Left hindlimb (tissue), 1 donor: ENCODE data around the gene SEC63.
"Not testable (repeated sequence)": the region's sequence is repeated elsewhere in the genome, so short reads cannot be mapped to it uniquely, and the experiment has no call there.

ENCODE experiments used
- DNase-seq: peaks from one replicate; pipeline ENCODE4 v3.0.0-alpha.2; 2018

SEC63 gene

DNA sequence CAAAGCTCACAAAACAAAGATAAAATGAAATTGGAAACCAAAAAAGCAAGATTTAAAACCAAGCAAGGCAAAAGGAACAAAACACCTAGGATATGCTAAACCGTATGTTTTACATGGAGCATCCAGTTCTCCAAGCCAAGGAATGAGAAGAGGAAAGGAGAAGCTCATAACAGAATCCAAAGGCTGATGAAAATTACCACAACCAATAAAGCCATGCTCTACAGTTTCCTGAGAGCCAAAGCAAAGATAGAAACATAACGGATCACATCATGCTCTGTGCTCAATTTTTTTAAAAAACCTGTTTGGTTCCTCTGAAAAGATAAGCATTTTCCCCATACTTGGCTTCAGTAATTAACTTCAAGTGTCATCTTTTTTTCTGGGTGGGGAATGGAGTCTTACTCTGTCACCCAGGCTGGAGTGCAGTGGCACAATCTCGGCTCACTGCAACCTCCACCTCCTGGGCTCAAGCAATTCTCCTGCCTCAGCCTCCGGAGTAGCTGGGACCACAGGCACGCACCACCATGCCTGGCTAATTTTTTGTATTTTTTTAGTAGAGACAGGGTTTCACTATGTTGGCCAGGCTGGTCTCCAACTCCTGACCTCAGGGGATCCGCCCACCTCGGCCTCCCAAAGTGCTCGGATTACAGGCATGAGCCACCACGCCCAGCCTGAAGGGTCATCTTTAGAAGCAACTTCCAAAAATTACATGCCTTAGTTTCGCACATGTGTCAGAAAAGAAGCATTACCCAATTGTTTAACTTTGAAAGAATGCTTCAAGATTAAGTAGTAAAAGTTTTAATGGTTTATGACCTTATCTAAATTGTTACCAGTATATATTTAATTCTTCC is 31.1 kb downstream of the SEC63 start:
- not testable (repeated sequence) for DNase-seq

DNA sequence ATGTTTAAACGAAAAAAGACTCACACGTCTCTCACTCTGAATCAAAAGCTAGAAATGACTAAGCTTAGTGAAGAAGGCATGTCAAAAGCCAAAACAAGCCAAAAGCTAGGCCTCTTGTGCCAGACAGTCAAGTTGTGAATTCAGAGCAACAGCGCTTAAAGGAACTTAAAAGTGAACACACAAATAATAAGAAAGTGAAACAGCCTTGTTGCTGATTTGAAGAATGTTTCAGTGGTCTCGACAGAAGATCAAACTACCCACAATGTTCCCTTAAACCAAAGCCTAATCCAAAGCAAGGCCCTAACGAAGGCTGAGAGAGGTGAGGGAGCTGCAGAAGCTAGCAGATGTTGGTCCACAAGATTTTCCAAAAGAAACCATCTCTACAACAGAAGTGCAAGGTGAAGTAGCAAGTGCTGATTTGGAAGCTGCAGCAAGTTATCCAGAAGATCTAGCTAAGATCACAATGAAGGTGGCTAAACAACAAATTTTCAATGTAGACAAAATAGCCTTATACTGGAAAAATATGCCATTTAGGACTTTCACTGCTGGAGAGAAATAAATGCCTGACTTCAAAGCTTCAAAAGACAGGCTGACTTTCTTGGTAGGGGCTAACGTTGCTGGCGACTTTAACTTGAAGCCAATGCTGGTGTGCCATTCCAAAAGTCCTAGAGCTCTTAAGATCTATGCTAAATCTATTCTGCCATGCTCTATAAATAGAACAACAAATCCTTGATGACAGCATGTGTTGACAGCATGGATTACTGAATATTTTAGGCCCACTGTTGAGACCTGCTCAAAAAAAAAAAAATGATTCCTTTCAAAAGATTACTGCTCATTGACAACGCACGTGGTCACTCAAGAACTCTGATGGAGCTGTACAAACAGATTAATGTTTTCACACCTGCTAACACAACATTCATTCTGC is 40.3 kb downstream of the SEC63 start:
- no peak for DNase-seq

DNA sequence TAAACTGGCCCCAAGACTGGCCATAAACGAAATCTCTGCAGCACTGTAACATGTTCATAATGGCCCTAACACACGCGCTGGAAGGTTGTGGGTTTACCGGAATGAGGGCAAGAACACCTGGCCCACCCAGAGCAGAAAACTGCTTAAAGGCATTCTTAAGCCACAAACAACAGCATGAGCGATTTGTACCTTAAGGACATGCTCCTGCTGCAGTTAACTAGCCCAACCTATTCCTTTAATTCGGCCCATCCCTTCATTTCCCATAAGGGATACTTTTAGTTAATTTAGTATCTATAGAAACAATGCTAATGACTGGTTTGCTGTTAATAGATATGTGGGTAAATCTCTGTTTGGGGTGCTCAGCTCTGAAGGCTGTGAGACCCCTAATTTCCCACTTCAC is 41.0 kb downstream of the SEC63 start:
- not testable (repeated sequence) for DNase-seq

DNA sequence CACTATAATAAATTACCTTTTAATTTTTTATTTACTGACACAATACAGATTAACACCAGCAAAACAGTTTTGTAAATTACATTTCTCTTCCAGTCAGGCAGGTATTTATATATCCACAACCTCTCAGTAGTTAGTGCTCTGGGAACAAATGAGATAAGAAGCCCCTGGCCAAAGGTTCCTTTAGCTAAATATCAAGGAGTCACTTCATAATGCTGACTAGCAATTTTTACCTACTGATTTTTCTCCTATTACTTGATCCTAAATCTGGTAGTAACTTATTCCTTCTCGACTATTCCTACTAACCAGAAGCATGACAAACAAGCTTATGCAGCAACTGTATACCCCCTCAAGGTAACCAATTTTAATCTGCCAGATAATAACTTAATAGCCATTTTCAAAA is 46.3 kb downstream of the SEC63 start:
- DNase-seq, result no peak

DNA sequence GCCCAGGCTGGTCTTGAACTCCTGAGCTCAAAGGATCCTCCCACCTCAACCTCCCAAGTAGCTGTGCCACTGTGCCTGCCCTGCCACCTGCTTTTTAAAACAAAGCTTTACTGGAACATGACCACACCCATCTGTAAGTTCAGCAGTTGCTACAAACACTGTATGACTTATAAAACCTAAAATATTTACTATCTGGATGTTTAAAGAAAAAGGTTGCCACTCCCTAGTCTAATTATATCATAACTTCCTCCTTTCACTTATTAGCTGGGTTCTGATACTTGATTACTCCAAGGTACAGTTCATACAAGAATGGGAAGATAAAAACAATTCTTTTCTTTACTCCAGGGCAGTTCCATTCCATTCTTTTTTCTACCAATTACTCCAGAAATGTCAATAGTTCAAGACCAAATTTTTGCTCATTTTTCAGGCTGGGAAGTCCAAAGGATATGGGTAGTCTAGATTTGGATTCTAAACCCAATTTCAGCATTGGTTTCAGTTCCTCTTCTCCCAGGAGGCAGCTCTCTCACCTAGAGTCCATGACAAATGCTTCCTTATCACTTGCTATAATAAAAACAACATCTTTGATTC is 63.1 kb downstream of the SEC63 start:
- no peak for DNase-seq

DNA sequence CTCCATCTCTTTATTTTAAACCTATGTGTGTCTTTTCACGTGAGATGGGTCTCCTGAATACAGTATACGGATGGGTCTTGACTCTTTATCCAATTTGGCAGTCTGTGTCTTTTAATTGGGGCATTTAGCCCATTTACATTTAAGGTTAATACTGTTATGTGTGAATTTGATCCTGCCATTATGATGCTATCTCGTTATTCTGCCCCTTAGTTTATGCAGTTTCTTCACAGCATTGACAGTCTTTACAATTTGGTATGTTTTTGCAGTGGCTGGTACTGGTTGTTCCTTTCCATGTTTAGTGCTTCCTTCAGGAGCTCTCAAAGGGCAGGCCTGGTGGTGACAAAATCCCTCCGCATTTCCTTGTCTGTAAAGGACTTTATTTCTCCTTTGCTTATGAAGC is 67.6 kb downstream of the SEC63 start:
- DNase-seq, result not testable (repeated sequence)

DNA sequence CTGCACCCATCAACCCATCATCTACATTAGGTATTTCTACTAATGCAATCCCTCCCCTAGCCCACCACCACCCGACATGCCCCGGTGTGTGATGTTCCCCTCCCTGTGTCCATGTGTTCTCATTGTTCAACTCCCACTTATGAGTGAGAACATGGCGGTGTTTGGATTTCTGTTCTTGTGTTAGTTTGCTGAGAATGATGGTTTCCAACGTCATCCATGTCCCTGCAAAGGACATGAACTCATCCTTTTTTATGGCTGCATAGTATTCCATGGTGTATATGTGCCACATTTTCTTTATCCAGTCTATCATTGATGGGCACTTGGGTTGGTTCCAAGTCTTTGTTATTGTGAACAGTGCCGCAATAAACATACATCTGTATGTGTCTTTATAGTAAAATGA is 72.1 kb downstream of the SEC63 start:
- not testable (repeated sequence) for DNase-seq

DNA sequence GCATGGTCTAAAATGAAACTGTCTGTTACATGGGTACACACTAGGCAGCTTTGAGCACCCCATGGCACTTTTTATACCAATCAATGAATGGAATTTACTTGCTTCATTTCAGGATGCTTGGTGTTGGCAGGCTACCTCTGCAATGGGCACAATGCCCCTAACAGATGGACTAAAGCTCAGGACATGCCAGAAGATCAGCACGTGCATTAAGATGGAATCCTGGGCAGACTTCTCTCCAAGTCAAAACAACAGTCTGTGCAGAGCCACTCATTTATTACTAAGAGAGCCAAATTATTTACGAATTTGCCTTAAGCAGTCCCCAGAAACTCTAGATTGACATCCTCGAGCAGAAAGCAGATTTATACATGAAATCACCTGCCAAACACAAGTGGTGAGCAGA is 78.1 kb downstream of the SEC63 start:
- DNase-seq, result no peak

DNA sequence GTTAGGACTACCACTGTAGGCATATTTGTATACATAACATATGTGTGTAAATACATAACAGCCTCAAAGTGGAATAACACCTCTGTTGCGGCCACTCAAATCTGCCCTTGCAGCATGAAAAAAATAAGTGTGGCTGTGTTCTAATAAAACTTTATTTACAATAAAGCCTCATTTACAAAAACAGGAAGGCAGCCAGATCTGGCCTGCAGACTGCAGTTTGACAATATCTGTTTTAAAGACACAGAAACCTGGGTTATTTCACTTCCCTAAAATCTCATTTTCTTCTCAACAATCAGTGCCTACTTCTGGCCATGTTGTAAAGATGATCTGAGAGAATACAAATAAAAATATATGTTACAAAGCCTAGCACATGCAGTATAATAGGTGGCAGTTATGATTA is 80.0 kb downstream of the SEC63 start:
- DNase-seq, result no peak

DNA sequence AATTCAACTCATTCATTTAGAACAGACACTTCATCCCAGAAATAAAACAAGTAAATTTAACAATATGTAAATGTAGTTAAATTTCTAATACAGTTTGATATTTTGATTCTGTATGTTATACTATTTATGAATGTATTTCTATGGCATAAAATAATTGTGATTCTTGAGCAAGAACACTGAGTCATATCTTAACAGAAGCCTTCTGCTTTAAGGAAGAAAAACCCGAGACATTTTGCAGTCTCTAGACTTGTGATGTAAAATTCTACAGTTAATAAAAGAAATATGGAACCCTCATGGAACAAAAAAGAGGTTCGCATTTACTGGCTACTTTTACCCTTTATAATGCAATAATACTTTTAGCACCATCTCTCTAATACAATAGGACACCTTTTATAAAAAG is 86.0 kb downstream of the SEC63 start:
- DNase-seq, result no peak

DNA sequence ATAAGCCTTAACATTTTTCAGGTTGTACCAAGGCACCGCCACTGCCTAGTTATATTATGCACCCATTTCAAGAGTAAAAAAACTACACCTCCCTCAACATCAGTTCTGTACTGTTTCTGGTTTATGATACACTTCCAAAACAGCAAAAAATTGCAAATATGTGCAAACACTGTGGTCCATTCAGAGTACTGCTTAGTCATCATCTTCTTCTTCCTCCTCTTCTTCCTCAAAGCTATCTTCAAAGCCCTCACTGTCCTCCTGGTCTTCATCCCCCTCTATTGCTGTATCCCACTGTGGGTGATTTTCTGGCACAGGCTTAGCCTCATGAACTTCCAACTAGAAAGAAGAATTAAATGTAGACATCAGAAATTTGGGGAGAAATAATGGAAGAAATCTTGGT is 86.5 kb downstream of the SEC63 start:
- not testable (repeated sequence) for DNase-seq

DNA sequence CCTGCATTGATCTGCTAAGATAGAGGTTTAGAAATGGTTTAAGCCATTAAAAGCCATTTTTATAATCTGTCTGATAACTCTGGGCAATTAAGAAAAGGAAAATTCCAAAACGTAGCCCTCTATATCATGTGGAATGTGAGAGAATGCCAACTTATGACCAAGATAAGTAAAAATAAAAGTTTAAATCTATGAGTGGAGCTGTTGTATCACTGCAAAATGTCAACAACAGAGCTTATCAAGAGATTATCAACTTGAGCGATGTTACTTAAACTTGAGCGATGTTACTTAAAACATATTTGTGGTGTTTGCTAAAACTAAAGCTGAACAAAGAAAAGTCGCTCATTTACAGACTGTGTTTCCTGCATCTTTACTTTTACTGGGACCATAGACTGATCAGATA is 87.0 kb downstream of the SEC63 start:
- no peak for DNase-seq

DNA sequence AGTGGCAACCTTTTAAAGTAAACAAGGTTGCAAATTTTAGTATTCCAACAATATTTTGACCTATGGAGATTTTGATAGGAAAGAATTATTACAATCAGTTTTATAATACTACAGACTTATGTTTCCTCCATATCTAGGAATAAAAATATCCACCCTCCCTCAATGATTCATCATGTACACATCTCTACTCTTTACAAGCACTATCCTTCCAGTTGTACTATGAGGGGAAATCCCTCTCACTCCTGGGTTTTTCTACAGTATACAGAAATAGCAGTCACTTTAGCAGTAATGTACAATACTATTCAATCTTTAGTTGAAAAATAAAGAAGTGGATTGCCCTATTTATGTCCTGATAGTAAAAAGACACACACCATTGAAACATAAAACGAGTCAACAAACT is 87.6 kb downstream of the SEC63 start:
- DNase-seq, result no peak

DNA sequence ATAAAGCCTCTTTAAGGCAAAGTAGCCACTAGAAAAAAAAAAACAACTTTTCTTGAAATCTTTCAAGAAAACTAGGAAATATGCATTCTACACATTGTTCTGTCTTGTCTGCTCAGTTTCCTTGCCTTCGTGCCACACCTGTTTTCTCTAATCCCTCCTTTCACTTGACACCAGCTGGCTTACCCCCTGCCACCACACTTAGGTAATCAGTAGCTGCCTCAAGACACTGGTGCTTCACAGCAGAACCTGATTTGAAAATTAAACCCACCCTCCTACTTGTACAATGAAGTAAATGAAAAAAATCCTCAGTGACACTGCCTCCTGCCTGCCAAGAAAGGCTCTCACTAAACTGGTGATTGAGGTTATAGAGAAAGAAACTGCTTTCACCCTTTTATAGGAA is 88.1 kb downstream of the SEC63 start:
- no peak for DNase-seq

DNA sequence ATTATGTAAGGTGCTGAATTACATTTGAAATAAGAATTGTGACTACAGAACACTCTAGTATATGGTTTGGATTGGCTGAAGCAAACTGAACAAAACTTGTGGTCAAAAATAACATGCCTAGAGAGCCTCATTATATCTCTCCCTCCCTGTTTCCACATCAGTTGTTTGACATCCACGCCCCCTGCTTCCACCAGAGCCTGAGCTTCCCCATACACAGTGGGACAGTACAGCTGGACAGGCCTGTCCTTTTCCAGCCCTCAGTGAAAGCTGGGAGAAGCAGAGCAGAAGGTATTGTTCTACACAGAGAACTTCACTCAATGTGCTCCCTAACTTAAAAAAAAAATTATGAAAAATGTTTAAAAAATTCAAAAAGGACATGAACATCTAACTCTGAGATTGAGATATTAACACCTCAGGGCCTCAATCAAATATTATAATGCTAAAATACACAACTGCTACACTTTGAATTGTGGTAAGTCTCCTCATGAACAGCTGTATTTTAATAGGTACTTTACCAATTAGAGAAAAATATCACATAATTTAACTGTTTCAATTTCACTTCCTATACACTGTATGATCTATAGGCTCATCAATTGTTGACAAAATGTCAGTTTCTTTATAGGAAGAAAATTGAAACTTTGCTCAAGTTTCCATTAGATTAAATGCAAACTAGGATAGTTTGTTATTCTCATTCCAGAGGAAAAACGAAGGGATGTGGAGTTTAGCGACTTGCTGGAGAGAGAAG is 89.0 kb downstream of the SEC63 start:
- DNase-seq, result no peak

DNA sequence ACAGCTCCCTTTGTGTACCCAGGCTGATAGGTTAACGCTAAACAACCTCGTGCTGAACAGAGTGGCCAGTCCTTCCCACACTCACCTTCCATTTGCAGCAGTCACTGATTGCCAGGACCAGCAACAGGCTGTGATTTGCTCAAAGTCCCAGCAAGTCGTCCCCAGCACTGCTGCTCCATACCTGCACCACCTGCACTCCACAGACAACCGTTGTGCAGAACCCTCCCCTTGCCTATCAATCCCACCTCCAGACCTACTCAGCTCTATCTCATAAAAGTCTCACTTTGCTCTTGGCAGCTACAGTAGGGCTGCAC is 90.7 kb downstream of the SEC63 start:
- DNase-seq, result no peak

DNA sequence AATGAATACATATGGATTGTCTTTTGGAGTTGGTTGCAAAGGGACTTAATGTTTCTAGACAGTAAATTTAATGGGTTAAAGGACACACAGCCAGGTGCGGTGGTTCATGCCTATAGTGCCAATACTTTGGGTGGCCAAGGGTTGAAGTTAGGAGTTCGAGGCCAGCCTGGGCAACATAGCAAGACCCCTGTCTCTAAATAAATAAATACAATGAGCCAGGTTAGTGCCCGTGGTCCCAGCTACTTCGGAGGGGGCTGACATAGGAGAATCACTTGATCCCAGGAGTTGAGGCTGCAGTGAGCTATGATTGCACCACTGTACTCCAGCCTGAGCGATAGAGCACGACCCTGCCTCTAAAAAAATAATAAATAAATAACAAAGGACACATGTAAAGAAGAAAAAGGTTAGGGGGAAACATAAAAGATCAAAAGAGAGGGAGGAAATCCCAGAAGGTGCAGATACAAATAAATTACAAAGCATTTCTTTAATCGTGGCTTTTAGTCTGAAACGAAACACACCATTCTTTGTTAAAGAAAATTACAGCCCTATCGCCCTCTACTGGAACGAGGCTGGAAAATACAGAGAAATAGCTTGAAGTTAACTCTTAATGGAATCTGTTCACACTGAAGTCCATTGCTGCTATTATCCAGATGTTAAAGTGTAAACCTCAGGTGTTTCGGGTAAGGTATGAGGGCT is 91.3 kb downstream of the SEC63 start:
- DNase-seq, result no peak

DNA sequence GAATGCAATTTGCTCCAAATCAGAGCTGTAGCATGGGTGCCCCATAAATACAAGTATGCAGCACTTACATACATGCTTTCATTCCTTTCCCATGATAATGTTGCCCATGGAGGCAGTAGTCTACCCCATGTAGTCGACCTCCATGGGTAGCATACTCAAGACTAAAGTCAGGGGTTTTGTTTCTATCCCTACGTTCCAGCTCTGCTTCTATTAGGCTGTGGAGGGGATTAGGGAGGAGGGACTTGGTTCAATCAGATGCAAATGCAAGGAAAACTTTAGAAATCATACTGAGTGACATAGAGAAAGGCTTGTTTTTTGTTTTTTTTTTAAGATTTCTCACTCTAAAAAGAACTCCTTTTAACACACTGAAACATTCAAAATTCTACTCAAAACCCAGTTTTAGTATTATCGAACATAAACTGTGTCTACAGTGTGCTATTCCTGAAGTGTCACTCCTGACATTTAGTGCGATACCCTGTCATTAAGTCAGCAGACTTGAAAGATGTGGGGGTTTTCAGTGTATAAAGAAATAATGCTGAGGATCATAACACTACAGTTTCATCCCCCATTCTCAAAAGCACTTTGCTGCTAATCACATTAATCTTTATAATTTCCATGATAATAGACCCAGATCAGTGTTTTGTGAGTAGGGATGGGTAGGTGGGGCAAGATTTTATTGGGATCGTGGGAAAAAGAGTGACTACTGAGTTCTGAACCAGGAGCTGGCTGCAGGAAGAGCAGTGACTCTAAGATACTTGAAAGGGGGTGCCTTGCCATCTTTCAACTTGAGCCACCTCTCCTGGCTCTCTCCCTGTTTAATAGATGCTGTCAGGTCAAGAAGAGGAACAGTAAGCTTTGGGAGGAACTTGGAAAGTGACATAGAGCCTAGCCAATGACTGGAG is 93.5 kb downstream of the SEC63 start:
- DNase-seq, result no peak

DNA sequence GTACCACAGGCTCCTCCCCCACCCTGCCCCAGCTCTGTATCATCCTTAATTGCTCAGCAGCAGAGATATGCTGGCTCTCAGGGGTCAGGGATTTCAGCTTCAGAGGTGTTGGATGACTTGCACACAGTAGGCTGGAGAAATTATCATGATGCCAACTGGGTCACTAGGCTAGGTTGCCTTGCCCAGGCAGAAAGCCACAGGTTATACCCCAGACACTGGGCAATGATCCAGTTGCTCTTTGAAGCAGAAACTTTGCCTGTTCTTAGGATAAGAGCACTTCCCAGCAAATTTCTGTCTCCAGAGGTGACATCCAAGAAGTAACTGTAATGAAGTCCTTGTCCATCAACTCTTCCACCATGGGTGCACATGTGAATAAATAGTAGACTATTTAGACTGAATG is 95.6 kb downstream of the SEC63 start:
- DNase-seq, result no peak

DNA sequence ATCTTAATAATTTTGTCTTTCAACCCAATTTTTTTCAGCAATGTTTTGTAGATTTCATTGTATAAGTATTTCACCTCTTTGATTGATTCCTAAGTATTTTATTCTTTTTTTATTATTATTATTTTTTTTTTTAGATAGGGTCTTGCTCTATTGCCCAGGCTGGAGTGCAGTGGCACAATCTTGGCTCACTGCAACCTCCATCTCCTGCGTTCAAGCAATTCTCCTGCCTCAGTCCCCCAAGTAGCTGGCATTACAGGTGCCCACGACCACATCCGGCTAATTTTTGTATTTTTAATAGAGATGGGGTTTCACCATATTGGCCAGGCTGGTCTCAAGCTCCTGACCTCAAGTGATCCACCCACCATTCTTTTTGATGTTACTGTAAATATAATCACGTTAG is 97.0 kb downstream of the SEC63 start:
- DNase-seq, result not testable (repeated sequence)

DNA sequence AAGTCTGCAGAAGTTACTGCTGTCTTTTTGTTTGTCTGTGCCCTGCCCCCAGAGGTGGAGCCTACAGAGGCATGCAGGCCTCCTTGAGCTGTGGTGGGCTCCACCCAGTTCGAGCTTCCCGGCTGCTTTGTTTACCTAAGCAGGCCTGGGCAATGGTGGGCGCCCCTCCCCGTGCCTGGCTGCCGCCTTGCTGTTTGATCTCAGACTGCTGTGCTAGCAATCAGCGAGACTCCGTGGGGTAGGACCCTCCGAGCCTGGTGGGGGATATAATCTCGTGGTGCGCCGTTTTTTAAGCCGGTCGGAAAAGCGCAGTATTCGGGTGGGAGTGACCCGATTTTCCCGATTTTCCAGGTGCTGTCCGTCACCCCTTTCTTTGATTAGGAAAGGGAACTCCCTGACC is 97.9 kb downstream of the SEC63 start:
- DNase-seq, result not testable (repeated sequence)
